ENCODE results near the gene TNPO2.

The TNPO2 gene

GRCh38 chr19:12723641-12724426 lies at the start of gene TNPO2:
Gene TNPO2, minus strand, starts transcription at chr19:12723932. Its CDS starts 2,955 bp downstream, at chr19:12720977.
- peak; percentile 51 for DNase-seq (ENCODE audit: extremely low read depth, low read depth)
- H3K4me3 ChIP-seq (replicated peaks; ENCODE audit: low read depth, low read length): peak within 1 kb of the TSS; percentile 74
- TF ChIP-seq, protein P1, sequence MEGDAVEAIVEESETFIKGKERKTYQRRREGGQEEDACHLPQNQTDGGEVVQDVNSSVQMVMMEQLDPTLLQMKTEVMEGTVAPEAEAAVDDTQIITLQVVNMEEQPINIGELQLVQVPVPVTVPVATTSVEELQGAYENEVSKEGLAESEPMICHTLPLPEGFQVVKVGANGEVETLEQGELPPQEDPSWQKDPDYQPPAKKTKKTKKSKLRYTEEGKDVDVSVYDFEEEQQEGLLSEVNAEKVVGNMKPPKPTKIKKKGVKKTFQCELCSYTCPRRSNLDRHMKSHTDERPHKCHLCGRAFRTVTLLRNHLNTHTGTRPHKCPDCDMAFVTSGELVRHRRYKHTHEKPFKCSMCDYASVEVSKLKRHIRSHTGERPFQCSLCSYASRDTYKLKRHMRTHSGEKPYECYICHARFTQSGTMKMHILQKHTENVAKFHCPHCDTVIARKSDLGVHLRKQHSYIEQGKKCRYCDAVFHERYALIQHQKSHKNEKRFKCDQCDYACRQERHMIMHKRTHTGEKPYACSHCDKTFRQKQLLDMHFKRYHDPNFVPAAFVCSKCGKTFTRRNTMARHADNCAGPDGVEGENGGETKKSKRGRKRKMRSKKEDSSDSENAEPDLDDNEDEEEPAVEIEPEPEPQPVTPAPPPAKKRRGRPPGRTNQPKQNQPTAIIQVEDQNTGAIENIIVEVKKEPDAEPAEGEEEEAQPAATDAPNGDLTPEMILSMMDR (IDR thresholded peaks at IDR 0.05; ENCODE audit: low read depth, low read length, missing control alignments): no peak

- TF ChIP-seq, protein P1 (IDR thresholded peaks at IDR 0.05; ENCODE audit: low read depth, low read length, missing control alignments): no peak
- H3K4me3 ChIP-seq (replicated peaks; ENCODE audit: low read depth, low read length): no peak overlapping the region
- DNase-seq (ENCODE audit: extremely low read depth, low read depth): no peak
Observed at GRCh38 chr19:12772323-12772722, 48.6 kb upstream of the TNPO2 start.

DNA sequence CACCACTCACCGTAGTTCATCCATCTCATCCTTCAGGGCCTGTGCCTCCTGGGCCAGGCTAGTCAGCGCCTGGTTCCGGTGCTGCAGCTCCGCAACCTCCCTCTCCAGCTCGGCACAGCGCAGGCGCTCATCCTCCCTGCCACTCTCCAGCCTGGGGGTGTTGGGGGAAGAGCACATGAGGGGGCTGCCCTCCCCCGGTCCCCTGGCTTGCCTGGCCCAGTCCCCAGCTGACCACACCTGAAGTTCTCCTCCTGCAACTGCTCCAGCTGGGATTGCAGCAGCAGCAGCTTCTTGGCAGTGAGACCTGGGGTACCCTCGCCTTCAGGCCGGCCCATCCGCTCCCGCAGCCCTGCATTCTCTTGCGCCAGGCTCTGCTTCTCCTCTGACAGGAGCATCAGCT lies 47.2 kb upstream of the TNPO2 start:
- H3K4me3 ChIP-seq (replicated peaks; ENCODE audit: low read depth, low read length): no peak overlapping the region
- TF ChIP-seq, protein P1 (IDR thresholded peaks at IDR 0.05; ENCODE audit: low read depth, low read length, missing control alignments): no peak

GRCh38 chr19:12769689-12770088 lies 46.0 kb upstream of the TNPO2 start:
- DNase-seq (ENCODE audit: extremely low read depth, low read depth): no peak

More for the DNA sequence above, 47.2 kb upstream of the TNPO2 start:
- DNase-seq (ENCODE audit: extremely low read depth, low read depth): no peak

GRCh38 chr19:12767666-12768065 lies 43.9 kb upstream of the TNPO2 start:
- TF ChIP-seq, protein P1 (IDR thresholded peaks at IDR 0.05; ENCODE audit: low read depth, low read length, missing control alignments): no peak
- no peak for DNase-seq (ENCODE audit: extremely low read depth, low read depth)
- H3K4me3 ChIP-seq (replicated peaks; ENCODE audit: low read depth, low read length): no peak overlapping the region

More at GRCh38 chr19:12769689-12770088, 46.0 kb upstream of the TNPO2 start:
- H3K4me3 ChIP-seq (replicated peaks; ENCODE audit: low read depth, low read length): no peak overlapping the region
- TF ChIP-seq, protein P1 (IDR thresholded peaks at IDR 0.05; ENCODE audit: low read depth, low read length, missing control alignments): no peak

DNA sequence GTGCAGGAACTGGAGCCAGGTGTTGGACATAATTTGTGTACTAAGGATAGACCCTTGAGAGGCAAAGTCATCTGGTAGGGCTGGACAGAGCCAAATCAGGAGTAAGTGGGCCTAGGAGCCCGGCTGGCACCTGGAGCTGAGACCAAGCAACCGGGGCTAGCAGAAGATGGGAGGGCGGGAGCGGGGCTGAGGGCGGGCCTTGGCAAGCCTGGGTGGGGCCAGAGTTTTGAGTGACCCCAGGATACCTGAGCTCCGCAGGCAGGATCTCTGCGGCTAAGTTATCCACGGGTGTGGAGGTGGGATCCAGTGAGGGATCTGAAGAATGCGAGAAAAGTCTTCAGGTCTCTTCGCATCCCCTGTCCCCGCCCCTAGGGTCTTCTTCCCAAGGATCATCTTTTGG lies 43.4 kb upstream of the TNPO2 start:
- TF ChIP-seq, protein P1 (IDR thresholded peaks at IDR 0.05; ENCODE audit: low read depth, low read length, missing control alignments): no peak
- H3K4me3 ChIP-seq (replicated peaks; ENCODE audit: low read depth, low read length): no peak overlapping the region
- no peak for DNase-seq (ENCODE audit: extremely low read depth, low read depth)
